Endothelial cell of umbilical vein (primary cell): ENCODE measurements around the gene PCDH9.

Experiments used
- CTCF ChIP-seq, 2 donors: IDR thresholded peaks; 1 replicate in 1 of 2; 2 replicates in 1 of 2; pipeline ENCODE4 v1.5.1; 2011; ENCODE audit warnings: low read length in 2 of 2, mild to moderate bottlenecking in 2 of 2, moderate library complexity in 2 of 2, control low read depth in 1 of 2, inconsistent platforms in 1 of 2, low read depth in 1 of 2; ENCODE audit not compliant: insufficient read depth in 1 of 2; ENCODE audit errors: extremely low read depth in 1 of 2
- EZH2 ChIP-seq: IDR thresholded peaks from 2 replicates; pipeline ENCODE4 v1.6.1; 2012; ENCODE audit warnings: borderline replicate concordance, low read depth, mild to moderate bottlenecking, moderate library complexity, low read length, inconsistent platforms; ENCODE audit not compliant: severe bottlenecking
- GATA2 ChIP-seq: IDR thresholded peaks from 2 replicates; pipeline ENCODE4 v1.7.0; 2011; ENCODE audit warnings: low read depth, mild to moderate bottlenecking, moderate library complexity, mixed read lengths, low read length; ENCODE audit not compliant: insufficient read length, insufficient read depth
- POLR2A ChIP-seq: IDR thresholded peaks from 2 replicates; pipeline ENCODE4 v1.6.1; 2012; ENCODE audit warnings: low read depth, mild to moderate bottlenecking, control low read depth, low read length

GRCh38 chr13:66748712-66749111 lies 481.4 kb downstream of the PCDH9 start:
- no peak for TF ChIP-seq CTCF (IDR thresholded peaks at IDR 0.05; ENCODE audit: extremely low read depth in 1 of 2, insufficient read depth in 1 of 2, low read depth in 1 of 2, low read length in 2 of 2)
- TF ChIP-seq EZH2, result no peak
- no peak for TF ChIP-seq GATA2
- no peak for TF ChIP-seq POLR2A
